OCI-LY1 (cell line): Measurements from ENCODE around the gene FUT8.

Experiments
- EZH2 ChIP-seq: fragments of 200-600 bp; sonication (generic), shearing (Covaris generic); IDR thresholded peaks from 2 replicates; pipeline ENCODE4 v1.8.0; 2017; ENCODE audit warnings: borderline replicate concordance, mixed run types, mild to moderate bottlenecking, antibody characterized with exemption, low read length, moderate library complexity, mixed read lengths
- TF ChIP-seq, protein P1 (sequence below): fragments of 200-600 bp; sonication (generic), shearing (Covaris generic); IDR thresholded peaks from 2 replicates; pipeline ENCODE4 v1.5.1; 2017; ENCODE audit warnings: mild to moderate bottlenecking, antibody characterized with exemption, low read length, moderate library complexity, mixed read lengths

GRCh38 chr14:65506801-65507200 lies 94.3 kb downstream of the FUT8 start:
- TF ChIP-seq, protein P1, sequence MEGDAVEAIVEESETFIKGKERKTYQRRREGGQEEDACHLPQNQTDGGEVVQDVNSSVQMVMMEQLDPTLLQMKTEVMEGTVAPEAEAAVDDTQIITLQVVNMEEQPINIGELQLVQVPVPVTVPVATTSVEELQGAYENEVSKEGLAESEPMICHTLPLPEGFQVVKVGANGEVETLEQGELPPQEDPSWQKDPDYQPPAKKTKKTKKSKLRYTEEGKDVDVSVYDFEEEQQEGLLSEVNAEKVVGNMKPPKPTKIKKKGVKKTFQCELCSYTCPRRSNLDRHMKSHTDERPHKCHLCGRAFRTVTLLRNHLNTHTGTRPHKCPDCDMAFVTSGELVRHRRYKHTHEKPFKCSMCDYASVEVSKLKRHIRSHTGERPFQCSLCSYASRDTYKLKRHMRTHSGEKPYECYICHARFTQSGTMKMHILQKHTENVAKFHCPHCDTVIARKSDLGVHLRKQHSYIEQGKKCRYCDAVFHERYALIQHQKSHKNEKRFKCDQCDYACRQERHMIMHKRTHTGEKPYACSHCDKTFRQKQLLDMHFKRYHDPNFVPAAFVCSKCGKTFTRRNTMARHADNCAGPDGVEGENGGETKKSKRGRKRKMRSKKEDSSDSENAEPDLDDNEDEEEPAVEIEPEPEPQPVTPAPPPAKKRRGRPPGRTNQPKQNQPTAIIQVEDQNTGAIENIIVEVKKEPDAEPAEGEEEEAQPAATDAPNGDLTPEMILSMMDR = no peak
- TF ChIP-seq EZH2 = no peak
